ENCODE results near the gene INO80E.
A peak's percentile ranks its signal among the peaks of the same experiment; 100 is the strongest.
"Not testable (repeated sequence)": the region's sequence is repeated elsewhere in the genome, so short reads cannot be mapped to it uniquely, and the experiment has no call there.

Gene INO80E

GRCh38 chr16:30031477-30031918 is 35.5 kb downstream of the INO80E start:
- no peak for DNase-seq (ENCODE audit: low read depth in 2 of 2)

- DNase-seq (ENCODE audit: low read depth in 2 of 2), result peak in 1 of 2 donors; percentile 40
Measured at GRCh38 chr16:30032083-30032819, 36.2 kb downstream of the INO80E start.

GRCh38 chr16:30033270-30033669 is 37.2 kb downstream of the INO80E start:
- no peak for DNase-seq (ENCODE audit: low read depth in 2 of 2)

GRCh38 chr16:30040221-30040620 is 44.2 kb downstream of the INO80E start:
- no peak for DNase-seq (ENCODE audit: low read depth in 2 of 2)

GRCh38 chr16:30040690-30041089 is 44.6 kb downstream of the INO80E start:
- not testable (repeated sequence) for DNase-seq (ENCODE audit: low read depth in 2 of 2)

GRCh38 chr16:30041841-30042240 is 45.8 kb downstream of the INO80E start:
- DNase-seq (ENCODE audit: low read depth in 2 of 2), result no peak

GRCh38 chr16:30046178-30046577 is 50.1 kb downstream of the INO80E start:
- DNase-seq (ENCODE audit: low read depth in 2 of 2), result no peak

- no peak for DNase-seq (ENCODE audit: low read depth in 2 of 2)
Measured at GRCh38 chr16:30046588-30046987, 50.5 kb downstream of the INO80E start.

GRCh38 chr16:30049871-30050270 is 53.8 kb downstream of the INO80E start:
- no peak for DNase-seq (ENCODE audit: low read depth in 2 of 2)

- DNase-seq (ENCODE audit: low read depth in 2 of 2), result no peak
Measured at GRCh38 chr16:30051518-30051917, 55.5 kb downstream of the INO80E start.

- peak; percentile 90 to 91 for DNase-seq (ENCODE audit: low read depth in 2 of 2)
Measured at GRCh38 chr16:30052671-30053372, 56.8 kb downstream of the INO80E start.

GRCh38 chr16:30053376-30054015 is 57.5 kb downstream of the INO80E start:
- no peak for DNase-seq (ENCODE audit: low read depth in 2 of 2)

GRCh38 chr16:30054451-30054850 is 58.4 kb downstream of the INO80E start:
- no peak for DNase-seq (ENCODE audit: low read depth in 2 of 2)

- peak; percentile 34 to 45 for DNase-seq (ENCODE audit: low read depth in 2 of 2)
Measured at GRCh38 chr16:30054959-30055553, 59.0 kb downstream of the INO80E start.

Data from stimulated activated CD8-positive, alpha-beta memory T cell treated with anti-CD3 and anti-CD28 coated beads, Interleukin-15, amount 100 ng/mL, for 48 hours (primary cell).